Neural progenitor cell (in vitro differentiated cells): ENCODE measurements around the gene RPLP1.

ENCODE experiments used
- CTCF ChIP-seq: fragments of 200-600 bp; sonication (generic); IDR thresholded peaks from 2 replicates; pipeline ENCODE4 v1.5.1; 2017; ENCODE audit warnings: antibody characterized with exemption, mild to moderate bottlenecking
- EZH2 ChIP-seq: fragments of 200-600 bp; sonication (generic); IDR thresholded peaks from 2 replicates; pipeline ENCODE4 v1.6.1; 2017; ENCODE audit warnings: antibody characterized with exemption, mild to moderate bottlenecking, moderate library complexity
- EZH2phosphoT487 ChIP-seq: fragments of 200-600 bp; sonication (generic); IDR thresholded peaks from 2 replicates; pipeline ENCODE4 v1.6.1; 2017; ENCODE audit warnings: antibody characterized with exemption

- TF ChIP-seq CTCF, result no peak
- no peak for TF ChIP-seq EZH2
- TF ChIP-seq EZH2phosphoT487, result no peak
Measured at GRCh38 chr15:69421498-69421897, 31.1 kb upstream of the RPLP1 start.
